Endothelial cell of umbilical vein (primary cell): ENCODE data around the gene B3GALT6. TPM values are rescaled to one million over a fixed set of nuclear protein-coding genes. Genes with fewer than 3 reads are reported as not detected.

Experiments used
- BruUV-seq: library from RNA; stranded (reverse); fragments of 400-500 nt; replicated peaks from 2 replicates; lab custom pipeline; 2021; lab: Mats Ljungman, UMichigan
- CTCF ChIA-PET: fragments of 300-600, 350-600 bp; sonication (Branson Sonifier 250); formaldehyde crosslinking; loops from one replicate; lab custom pipeline; 2021; ENCODE audit warnings: antibody characterized with exemption, inconsistent platforms; lab: Charles Lee
- POLR2A ChIA-PET: fragments of 300-600, 350-600 bp; sonication (Branson Sonifier 250); formaldehyde crosslinking; loops from one replicate; lab custom pipeline; 2021; ENCODE audit warnings: antibody characterized with exemption, inconsistent platforms; lab: Charles Lee
- DNase-seq: peaks from one replicate; pipeline ENCODE4 v3.0.0-alpha.2; 2011; ENCODE audit warnings: low read depth, low spot score
- FAIRE-seq: peaks from 2 replicates; lab custom pipeline; 2011; peaks lifted over from hg19 to GRCh38; lab: Jason Lieb, UNC
- H2AFZ ChIP-seq: 2 replicates; pipeline ENCODE4 v1.6.0; 2012; ENCODE audit warnings: low read depth, low read length, control low read depth, inconsistent platforms
- H3K27ac ChIP-seq: 2 replicates; pipeline ENCODE4 v1.5.1; 2011; ENCODE audit warnings: low read depth, mild to moderate bottlenecking, control low read depth, low read length, moderate library complexity; ENCODE audit not compliant: insufficient read depth
- H3K27me3 ChIP-seq, 2 experiments: 2 replicates each; pipeline versions ENCODE4 v1.6.0 to v1.6.1; 2011; ENCODE audit warnings: low read length in 2 of 2, mixed read lengths in 1 of 2; ENCODE audit not compliant: control insufficient read depth in 2 of 2, insufficient read depth in 2 of 2
- H3K36me3 ChIP-seq, 2 experiments: 2 replicates in 1 of 2; 3 replicates in 1 of 2; pipeline ENCODE4 v1.5.1; 2011; ENCODE audit warnings: low read length in 2 of 2, mild to moderate bottlenecking in 1 of 2, moderate library complexity in 1 of 2; ENCODE audit not compliant: control insufficient read depth in 2 of 2, insufficient read depth in 2 of 2; ENCODE audit errors: extremely low read depth in 1 of 2
- H3K4me1 ChIP-seq: 3 replicates; pipeline ENCODE4 v1.5.1; 2011; ENCODE audit warnings: mild to moderate bottlenecking, low read length; ENCODE audit not compliant: control insufficient read depth, insufficient read depth; ENCODE audit errors: extremely low read depth
- H3K4me2 ChIP-seq: 2 replicates; pipeline ENCODE4 v1.6.1; 2011; ENCODE audit warnings: low read length, control low read depth, mixed read lengths; ENCODE audit not compliant: insufficient read depth
- H3K4me3 ChIP-seq, 3 experiments: fragments of 200-600 bp in 1 of 3; sonication (generic), shearing (Covaris generic) in 1 of 3; replicated peaks in 1 of 3; 2 replicates each; pipeline ENCODE4 v1.5.1; 2011 to 2016; ENCODE audit warnings: control low read depth in 3 of 3, low read length in 3 of 3, mild to moderate bottlenecking in 2 of 3, inconsistent platforms in 1 of 3, low read depth in 1 of 3, moderate library complexity in 1 of 3; ENCODE audit not compliant: insufficient read depth in 1 of 3
- H3K79me2 ChIP-seq: 2 replicates; pipeline ENCODE4 v1.6.0; 2012; ENCODE audit warnings: low read length, inconsistent platforms; ENCODE audit not compliant: control insufficient read depth, insufficient read depth
- H3K9ac ChIP-seq: replicated peaks from 2 replicates; pipeline ENCODE3; 2011; ENCODE audit warnings: low read length, control low read depth; ENCODE audit not compliant: insufficient read depth; ENCODE audit errors: extremely low read depth
- H3K9me1 ChIP-seq: replicated peaks from 3 replicates; pipeline ENCODE4 v1.6.0; 2011; ENCODE audit warnings: mild to moderate bottlenecking, low read length; ENCODE audit not compliant: control insufficient read depth, insufficient read depth; ENCODE audit errors: extremely low read depth
- H3K9me3 ChIP-seq: replicated peaks from 2 replicates; pipeline ENCODE4 v1.5.1; 2012; ENCODE audit warnings: low read length, inconsistent platforms; ENCODE audit not compliant: control insufficient read depth, insufficient read depth
- H4K20me1 ChIP-seq: replicated peaks from 2 replicates; pipeline ENCODE3; 2011; ENCODE audit warnings: mild to moderate bottlenecking, low read length; ENCODE audit not compliant: control insufficient read depth, insufficient read depth; ENCODE audit errors: extremely low read depth
- EZH2 ChIP-seq: IDR thresholded peaks from 2 replicates; pipeline ENCODE4 v1.6.1; 2012; ENCODE audit warnings: borderline replicate concordance, low read depth, mild to moderate bottlenecking, moderate library complexity, low read length, inconsistent platforms; ENCODE audit not compliant: severe bottlenecking
- FOS ChIP-seq: IDR thresholded peaks from 2 replicates; pipeline ENCODE4 v1.6.1; 2011; ENCODE audit warnings: mild to moderate bottlenecking, low read length, moderate library complexity, borderline replicate concordance; ENCODE audit not compliant: insufficient read depth
- GATA2 ChIP-seq: IDR thresholded peaks from 2 replicates; pipeline ENCODE4 v1.7.0; 2011; ENCODE audit warnings: low read depth, mild to moderate bottlenecking, moderate library complexity, mixed read lengths, low read length; ENCODE audit not compliant: insufficient read length, insufficient read depth
- JUN ChIP-seq: IDR thresholded peaks from 2 replicates; pipeline ENCODE4 v1.6.1; 2011; ENCODE audit warnings: borderline replicate concordance, low read depth; ENCODE audit not compliant: insufficient read length, insufficient read depth
- MAX ChIP-seq: IDR thresholded peaks from 2 replicates; pipeline ENCODE4 v1.6.1; 2011; ENCODE audit not compliant: insufficient read depth, insufficient read length
- MYC ChIP-seq: IDR thresholded peaks from one replicate; pipeline ENCODE4 v1.6.1; 2011; ENCODE audit warnings: mild to moderate bottlenecking, low read depth, low read length
- POLR2A ChIP-seq: IDR thresholded peaks from 2 replicates; pipeline ENCODE4 v1.6.1; 2012; ENCODE audit warnings: low read depth, mild to moderate bottlenecking, control low read depth, low read length
- POLR2AphosphoS5 ChIP-seq: IDR thresholded peaks from 2 replicates; pipeline ENCODE4 v1.6.1; 2012; ENCODE audit warnings: low read depth, mild to moderate bottlenecking, control low read depth, low read length, moderate library complexity; ENCODE audit not compliant: insufficient read depth
- dilution Hi-C: fragments of 300-500 bp; cut with MboI; formaldehyde crosslinking; loops from one replicate; pipeline ENCODE4 v1.15.0; 2019; ENCODE audit warnings: low sequenced_read_pairs; ENCODE audit not compliant: extremely low pct_ligation_motif_present
- intact Hi-C: fragments of 100-400 bp; cut with micrococcal nuclease; formaldehyde crosslinking; loops from one replicate; pipeline ENCODE4 v1.10.0; 2022
- polyA plus RNA-seq, 4 experiments: library from polyadenylated mRNA; depleted of rRNA in 3 of 4; stranded (reverse) in 3 of 4; unstranded in 1 of 4; fragments of >200 nt; gene quantifications; 2 replicates each; pipeline versions ENCODE4 v1.2.1 to v1.2.3, GENCODE V29; 2011 to 2012; ENCODE audit warnings: missing spikeins in 1 of 4
- total RNA-seq: library from RNA; stranded (reverse); gene quantifications from 2 replicates; pipeline ENCODE4 v1.2.3, GENCODE V29; 2021
- TF ChIP-seq, protein P1 (sequence below), 2 donors: IDR thresholded peaks; 1 replicate in 1 of 2; 2 replicates in 1 of 2; pipeline ENCODE4 v1.5.1; 2011; ENCODE audit warnings: low read length in 2 of 2, mild to moderate bottlenecking in 2 of 2, moderate library complexity in 2 of 2, control low read depth in 1 of 2, inconsistent platforms in 1 of 2, low read depth in 1 of 2; ENCODE audit not compliant: insufficient read depth in 1 of 2; ENCODE audit errors: extremely low read depth in 1 of 2

The B3GALT6 gene
- total and polyA plus RNA-seq, 2 donors (not counting 3 experiments of a cell fraction or from before 2014, with no cell fraction given) = 24.6 to 34.1 TPM

DNA sequence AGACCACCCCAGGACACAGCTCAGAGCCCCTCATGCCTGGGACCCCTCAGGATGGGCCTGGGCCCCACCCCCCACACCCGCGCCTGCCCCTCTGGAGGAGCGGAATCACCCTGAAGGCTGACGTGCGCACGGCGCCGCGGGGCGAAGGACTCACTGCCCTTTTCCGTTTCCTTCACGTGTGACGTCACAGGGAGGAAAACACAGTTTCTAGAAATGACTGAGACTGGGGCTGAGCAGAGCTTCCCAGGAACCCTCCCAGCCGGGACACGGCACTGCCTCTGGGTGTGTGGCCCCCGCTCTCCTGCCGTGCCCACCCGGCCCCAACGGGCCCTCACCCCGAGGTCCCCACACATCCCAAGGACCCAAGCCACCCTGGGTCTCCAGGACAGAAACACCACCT is 12.7 kb upstream of the B3GALT6 start:
- BruUV-seq = no TSS peak
- H2AFZ ChIP-seq = no peak overlapping the region
- no peak overlapping the region for H3K27ac ChIP-seq
- H3K4me1 ChIP-seq = no peaks in the 10 kb centered on the region
- POLR2A ChIA-PET = interaction anchor here (0.6 kb wide), 1 partner anchor 215 kb away, joined by 3 read pairs; no protein-coding TSS in a partner anchor
- no peaks in the 10 kb centered on the region for H3K27me3 ChIP-seq
- dilution Hi-C loops = no loop called here
- DNase-seq (no peak), FAIRE-seq (no peak)
- no peaks in the 10 kb centered on the region for H3K9me1 ChIP-seq
- no peak overlapping the region for H3K4me3 ChIP-seq
- no peak overlapping the region for H3K4me2 ChIP-seq
- intact Hi-C loops = no loop called here
- H3K9me3 ChIP-seq = no peaks in the 10 kb centered on the region
- H3K9ac ChIP-seq = no peak overlapping the region
- TF ChIP-seq POLR2AphosphoS5 (no peak), FOS (no peak), POLR2A (no peak), MYC (no peak), MAX (no peak), EZH2 (no peak), GATA2 (no peak), JUN (no peak)
- TF ChIP-seq, protein P1, sequence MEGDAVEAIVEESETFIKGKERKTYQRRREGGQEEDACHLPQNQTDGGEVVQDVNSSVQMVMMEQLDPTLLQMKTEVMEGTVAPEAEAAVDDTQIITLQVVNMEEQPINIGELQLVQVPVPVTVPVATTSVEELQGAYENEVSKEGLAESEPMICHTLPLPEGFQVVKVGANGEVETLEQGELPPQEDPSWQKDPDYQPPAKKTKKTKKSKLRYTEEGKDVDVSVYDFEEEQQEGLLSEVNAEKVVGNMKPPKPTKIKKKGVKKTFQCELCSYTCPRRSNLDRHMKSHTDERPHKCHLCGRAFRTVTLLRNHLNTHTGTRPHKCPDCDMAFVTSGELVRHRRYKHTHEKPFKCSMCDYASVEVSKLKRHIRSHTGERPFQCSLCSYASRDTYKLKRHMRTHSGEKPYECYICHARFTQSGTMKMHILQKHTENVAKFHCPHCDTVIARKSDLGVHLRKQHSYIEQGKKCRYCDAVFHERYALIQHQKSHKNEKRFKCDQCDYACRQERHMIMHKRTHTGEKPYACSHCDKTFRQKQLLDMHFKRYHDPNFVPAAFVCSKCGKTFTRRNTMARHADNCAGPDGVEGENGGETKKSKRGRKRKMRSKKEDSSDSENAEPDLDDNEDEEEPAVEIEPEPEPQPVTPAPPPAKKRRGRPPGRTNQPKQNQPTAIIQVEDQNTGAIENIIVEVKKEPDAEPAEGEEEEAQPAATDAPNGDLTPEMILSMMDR (IDR thresholded peaks at IDR 0.05; ENCODE audit: extremely low read depth in 1 of 2, insufficient read depth in 1 of 2, low read depth in 1 of 2, low read length in 2 of 2) = no peak
- CTCF ChIA-PET = interaction anchor here (0.5 kb wide), 1 partner anchor 232 kb away, joined by 3 read pairs; no protein-coding TSS in a partner anchor
- H3K79me2 ChIP-seq = no peaks in the 10 kb centered on the region
- H3K36me3 ChIP-seq = peaks cover 2 to 34% of the 10 kb centered on the region in 2 experiments
- H4K20me1 ChIP-seq = no peaks in the 10 kb centered on the region
